ENCODE results near the gene PCSK1.
"Not testable (repeated sequence)": the region's sequence is repeated elsewhere in the genome, so short reads cannot be mapped to it uniquely, and the experiment has no call there.

The PCSK1 gene

DNA sequence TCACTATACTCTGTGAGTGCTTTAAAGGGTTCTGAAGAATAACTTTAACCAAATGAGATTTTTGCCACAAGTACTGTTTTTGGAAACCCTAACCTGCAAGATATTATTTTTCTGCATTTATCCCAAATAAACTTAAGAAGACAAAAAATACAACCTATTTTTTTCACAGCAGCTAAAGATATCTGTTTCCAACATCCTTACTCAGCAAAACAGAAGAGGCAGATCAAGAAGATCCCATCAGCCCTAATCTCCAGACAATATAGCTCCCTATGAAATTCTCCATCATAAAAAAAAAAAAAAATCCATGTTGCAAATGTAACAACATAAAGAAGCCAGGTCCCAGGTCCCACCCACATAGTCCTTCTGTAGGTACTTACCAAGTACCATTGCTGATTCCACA, 7.6 kb downstream of the PCSK1 start:
- no peak for DNase-seq

DNA sequence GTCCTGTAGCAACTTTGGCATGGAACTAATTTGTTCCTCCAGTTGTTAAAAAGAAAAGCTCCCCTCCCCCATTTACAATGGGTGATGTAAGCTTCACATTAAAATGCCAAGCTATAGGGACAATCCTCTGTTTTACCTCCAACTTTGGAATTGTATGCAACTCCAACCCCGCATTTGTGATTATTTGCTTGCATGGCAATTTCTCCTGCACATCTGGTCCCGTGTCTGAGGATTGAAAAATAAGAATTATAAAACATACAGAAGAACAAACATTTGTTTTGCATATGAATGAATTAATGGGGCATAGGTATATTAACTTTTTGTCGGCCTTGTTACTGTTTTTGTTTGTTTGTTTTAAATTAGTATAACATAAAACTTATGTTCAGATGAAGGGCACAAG, 17.2 kb downstream of the PCSK1 start:
- DNase-seq = no peak

DNA sequence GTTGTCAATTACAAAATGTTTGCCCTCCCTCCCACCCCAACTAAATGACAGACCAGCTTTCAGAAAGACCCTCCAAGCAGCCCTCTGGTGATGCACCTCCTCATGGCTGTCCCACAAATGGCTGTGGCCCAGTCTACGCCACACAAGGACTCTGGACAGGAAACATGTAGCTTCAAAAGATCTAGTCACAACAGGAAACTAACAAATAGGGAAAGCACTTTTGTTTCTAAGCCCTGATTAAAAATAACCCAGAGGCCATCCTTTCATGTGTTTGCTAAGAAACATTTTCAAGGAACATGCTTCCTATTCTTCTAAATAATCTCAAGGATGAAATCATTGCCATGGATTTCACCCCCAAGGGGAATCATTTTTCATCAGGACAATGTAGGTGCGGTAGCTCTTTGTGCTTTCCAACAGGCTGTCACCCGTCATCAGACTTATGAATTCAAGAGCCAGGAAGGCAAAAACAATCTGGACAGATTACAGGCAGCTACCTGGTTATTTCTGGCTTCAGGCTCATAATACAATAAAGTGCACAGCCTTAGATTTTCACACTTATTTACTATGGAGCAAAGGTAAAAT, 20.1 kb downstream of the PCSK1 start:
- no peak for DNase-seq

DNA sequence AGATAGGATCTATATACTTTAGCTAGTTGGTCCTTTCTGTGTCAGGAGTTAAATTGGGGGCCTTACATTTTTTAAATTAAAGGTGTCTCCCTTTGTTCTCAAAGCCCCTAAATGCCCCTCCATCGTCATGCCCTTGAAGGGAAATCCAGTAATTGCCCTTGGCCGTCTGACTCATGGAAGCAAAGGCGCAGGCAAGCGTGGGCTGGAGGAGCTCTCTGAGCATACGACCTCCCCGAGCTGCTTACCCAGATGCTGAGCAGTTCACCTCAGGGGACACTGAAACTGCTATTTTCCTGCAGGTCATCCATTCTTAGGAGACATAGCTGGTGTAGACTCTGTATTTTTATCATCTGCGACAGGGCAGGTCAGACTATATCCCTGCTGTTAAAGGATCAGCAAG, 23.0 kb downstream of the PCSK1 start:
- no peak for DNase-seq

DNA sequence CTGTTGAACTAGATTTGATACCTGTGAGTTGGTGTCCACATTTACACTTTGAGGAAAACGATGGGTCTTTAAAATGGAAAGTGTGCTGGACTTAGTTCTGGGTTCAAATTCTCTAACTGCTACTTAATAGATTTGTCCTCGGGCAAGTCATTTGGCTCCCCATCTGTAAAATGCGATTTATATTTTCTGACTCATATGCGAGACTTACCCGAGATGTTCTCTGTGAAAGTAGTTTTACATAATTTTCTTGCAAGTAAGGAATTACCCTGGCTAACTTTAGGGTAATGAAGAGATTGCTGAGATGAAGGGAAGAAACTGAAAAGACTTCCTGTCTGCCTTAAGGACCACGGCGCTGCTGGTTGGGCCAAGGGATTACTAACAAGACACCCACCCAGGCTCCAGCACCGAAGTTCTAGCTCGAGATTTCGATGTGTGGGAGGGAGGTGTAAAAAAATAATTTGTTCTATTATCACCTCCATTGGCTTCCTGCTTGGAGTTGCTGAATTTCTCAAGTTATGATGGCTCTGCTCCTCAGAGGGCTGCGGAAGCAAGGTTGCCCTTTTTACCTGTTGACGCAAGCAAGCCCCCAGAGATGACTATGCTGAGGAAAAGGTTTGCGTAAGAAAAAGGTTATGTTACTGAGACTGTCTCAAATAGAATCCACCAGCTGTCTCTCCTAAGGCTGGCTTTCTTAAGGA, 24.1 kb downstream of the PCSK1 start:
- DNase-seq = no peak

DNA sequence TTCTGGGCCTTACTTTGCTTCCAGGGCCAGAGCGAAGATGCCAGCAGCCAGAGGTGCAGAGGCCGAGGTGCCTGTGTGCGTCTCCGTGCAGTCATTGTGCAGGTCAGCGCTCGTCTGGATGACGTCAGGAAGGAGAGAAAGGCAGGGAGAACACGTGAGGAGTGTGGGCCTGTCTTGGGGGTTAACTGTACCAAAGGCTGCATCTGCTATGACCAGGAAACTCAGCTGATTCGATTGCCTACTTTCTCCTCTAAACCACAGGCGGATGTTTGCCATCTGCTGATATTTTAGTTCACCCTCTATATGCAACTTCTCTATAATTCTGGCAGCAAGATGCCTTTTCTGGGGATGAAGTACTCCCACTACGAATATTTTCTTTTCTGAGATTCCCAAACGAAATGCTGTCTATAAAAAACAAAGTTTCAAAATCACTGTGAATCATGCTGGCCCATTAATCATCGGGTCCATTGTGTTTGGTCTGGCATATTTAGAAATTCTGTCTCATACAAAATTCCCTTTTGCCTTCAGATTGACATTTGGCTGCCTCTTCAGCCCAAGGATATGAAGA, 24.8 kb downstream of the PCSK1 start:
- no peak for DNase-seq

DNA sequence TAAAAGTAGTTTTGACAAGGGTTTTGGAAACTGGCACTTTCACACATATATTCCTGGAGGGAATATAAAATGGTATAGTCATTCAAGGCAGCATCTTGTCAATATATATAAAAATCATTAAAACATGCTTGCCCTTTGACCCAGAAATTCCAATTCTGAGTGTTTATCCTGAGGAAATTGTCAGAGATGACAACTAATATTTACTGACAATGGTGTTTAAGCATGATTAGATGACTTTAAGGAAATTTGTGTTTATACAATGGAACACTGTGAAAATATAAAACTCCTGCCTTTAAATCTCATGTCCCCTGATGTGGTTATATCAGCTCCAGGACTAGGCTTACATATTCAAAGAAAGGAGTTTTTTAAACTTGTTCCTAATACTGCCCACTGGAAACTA, 25.6 kb downstream of the PCSK1 start:
- DNase-seq = no peak

DNA sequence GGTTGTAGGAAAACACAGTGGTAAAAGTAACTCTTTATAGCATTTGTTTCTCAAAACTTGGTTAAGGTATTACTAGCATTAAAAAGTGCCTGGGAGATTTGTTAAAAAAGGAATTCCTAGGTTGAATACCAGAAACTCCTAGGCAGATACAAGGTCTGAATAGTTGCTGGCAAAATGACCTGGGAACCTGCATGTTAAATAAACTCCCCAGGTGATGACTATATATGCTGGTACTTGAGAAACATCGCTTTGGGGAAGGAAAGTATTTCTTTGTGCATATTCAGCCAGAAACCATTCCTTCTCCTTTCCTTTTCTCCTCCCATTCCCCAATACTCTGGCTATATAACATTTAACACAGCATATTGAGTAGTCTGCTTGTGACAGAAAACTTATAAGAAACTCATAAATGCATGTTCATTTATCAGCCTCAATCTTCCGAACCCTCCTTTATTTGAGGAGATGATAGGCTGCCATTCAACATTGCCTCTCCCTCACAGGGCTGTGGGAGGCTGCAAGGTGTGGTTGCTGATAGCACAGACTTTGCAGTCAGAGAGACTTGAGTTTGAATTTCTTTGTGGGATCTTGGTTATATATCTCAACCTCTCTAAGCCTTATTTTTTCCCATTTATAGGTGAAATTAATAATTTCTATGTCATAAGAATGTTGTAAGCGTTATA, 28.7 kb downstream of the PCSK1 start:
- DNase-seq = no peak

DNA sequence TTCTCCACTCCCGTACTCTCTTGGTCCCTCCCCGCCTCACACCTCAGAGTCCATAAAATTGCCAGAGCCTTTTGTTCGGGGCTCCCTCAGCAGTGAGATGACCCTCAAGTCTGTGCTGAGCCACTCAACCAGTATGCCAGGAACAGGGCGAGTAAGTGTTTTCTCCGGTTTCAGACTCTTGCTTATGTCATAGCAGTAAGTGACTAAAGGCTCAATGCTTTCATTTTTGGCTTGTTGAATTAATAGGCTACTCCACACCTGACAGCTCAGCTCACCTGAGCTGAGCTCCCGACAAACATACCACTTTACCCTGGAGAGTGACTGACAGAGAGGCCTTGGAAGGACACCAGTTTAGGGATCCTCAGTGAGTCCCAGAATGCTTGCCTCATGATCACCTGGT, 30.5 kb downstream of the PCSK1 start:
- no peak for DNase-seq

DNA sequence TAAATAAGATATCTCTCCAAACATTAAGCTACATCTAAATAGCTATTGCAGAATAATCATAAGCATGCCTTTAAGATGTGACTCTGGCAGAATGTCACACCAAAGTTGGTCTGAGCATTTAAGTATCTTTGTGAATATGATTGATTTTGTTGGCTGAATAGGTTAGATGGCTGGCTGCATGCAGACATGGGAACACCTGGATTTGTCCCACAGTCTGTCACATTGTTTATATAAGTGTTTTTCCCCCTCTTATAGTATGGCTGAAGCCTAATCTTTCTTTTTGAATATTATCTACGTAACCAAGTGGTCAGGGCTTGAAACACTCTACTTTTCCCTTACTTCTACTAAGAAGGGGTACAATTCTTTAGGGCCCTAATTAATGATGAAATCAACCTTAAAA, 36.2 kb downstream of the PCSK1 start:
- no peak for DNase-seq

DNA sequence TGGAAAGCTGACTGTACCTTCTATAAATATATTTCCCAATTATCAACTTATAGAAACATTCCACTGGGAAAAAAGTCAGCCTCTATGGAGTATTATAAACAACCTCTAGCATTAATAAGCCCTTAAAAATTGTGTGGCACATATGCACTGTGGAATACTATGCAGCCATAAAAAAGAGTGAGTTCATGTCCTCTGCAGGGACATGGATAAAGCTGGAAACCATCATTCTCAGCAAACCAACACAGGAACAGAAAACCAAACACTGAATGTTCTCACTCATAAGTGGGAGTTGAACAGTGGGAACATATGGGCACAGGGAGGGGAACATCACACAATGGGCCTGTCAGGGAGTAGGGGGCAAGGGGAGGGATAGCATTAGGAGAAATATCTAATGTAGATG, 37.8 kb downstream of the PCSK1 start:
- not testable (repeated sequence) for DNase-seq

DNA sequence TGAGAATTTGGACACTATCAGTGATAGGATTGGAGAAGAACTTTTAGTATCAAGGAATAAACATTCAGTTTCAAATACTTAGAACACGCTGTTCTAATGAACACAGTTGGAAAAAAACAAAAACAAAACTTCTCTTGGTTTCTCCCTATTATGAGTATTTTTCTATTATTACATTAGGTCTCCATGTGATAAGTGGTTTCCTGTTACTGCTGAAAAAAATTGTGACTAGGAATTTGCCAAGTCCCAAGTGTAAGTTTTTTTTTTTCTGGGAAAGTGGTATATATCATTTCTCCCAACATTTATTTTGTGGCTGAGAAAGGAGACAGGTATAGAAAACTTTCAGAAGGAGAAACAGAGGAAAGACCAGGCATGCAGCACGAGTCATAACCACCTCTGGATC, 41.1 kb downstream of the PCSK1 start:
- no peak for DNase-seq

DNA sequence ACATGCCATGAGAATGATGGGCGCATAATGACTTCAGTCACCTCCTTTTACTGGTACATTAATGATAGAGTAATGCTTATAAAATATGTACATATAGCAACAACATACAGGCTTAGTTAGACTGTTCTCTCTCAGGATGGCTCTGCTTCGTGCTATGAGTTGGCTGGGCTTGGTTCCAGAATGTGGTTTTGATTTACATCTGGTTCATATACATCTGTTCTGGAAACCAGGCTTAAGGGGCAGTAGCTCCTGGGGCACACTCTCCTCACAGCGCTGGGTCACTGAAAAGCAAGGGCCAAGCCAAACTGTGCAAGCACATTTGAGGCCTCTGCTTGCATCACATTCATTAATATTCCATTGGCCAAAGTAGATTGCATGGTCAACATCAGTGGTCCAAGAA, 44.9 kb downstream of the PCSK1 start:
- no peak for DNase-seq

DNA sequence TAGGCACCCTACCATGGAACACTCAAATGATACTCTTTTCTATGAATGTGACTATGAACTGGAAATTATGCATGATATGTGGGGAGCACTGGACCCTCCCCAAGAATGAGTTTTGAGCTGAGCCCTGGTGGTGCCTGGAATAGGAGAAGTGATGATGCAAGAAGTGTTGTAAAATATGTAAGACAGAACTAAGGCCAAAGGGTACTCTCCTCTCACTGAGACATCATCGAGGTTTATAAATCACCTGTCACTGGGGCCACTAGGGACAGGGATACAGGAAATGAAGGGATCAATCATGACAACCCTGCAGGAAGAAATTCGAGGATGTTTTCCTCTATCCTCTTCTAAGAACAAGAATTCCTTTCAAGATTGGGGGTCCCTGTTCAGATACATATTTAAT, 45.4 kb downstream of the PCSK1 start:
- DNase-seq = no peak

DNA sequence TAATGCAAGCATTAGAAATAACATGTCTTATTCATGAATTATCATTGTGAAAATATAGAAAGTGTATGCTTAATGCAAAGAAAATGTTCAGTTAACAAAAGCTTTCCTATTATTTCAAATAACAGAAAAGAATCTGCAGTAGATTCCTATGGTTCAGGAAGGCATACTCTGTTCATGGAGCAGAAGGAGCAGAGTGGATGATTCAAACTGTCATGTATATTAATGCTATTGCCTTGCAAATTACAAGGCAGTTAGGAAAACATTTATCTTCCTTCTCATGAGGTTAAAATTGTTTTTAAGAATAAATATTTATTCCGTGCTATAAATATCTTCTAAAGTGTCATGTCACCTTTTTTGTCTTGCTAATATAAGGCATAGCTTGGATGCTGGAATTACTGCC, 47.5 kb downstream of the PCSK1 start:
- no peak for DNase-seq

DNA sequence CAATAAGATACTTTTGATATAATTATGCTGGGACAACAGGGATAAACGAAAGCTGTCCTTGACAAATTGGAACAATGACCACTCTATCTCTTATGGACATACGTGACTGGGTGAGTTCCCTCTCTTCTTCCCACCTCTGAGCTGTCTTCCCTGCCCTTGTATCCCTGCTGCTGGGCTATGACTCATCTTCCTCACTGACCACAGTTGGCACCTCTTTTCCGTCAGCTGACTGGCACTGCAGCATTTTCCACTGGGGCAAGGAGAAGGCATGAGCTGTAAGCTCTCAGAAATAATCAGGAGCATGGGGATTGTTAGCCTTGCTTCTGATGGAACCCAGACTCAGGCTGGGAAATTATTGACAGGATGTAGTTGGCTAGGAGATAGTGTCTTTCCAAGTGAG, 48.7 kb downstream of the PCSK1 start:
- DNase-seq = no peak

DNA sequence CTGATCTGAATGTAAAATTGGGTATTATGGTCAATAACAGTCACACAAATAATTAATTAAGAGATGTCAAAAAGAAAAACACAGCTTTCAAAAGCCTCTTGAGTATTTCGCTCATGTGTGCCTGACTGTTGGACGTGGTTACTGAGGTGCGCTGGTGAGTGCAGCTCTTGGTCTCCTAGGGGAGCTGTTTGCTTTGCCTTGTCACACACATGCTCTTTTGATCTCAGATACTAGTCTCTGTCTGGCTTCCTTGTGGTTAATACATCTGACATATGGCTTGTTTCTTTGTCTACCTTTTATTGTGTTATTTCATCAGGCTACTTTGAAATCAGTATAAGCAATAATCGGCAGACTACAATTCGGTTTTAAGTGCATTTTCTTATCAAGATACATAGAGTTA, 51.5 kb downstream of the PCSK1 start:
- DNase-seq = peak; percentile 3

DNA sequence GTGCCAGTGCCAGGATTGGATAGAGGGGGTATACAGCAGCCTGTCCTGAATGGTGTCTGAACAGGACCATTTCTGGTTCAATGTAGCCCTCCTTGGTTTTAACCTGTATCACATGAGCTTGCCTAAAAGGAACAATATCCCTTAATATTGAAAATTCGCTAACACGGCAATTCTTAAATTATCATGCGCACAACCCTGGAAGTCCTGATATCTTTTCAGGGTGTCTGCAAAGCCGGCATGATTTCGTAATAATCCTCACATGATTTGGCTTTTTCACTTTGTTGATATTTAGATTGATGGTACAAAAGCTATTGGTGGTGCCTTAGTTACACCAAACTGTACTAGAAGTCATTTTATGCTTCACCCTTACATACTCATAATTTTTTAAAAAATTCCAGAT, 53.2 kb downstream of the PCSK1 start:
- DNase-seq = no peak

DNA sequence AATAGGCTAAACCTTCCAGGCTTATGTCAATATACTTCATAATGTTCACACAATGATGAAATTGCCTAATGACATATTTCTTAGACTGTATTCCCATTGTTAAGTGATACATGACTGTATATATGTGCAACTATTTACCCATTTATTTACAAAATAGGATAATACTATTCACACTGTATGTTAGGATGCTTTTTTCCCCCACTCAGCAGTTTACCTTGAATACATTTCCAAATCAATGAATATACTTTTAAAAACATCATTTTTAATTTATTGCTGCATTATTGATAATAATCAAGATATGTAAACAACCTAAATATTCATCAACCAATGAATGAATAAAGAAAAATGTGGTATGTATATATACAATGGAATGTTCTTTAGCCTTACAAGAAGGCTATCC, 55.5 kb downstream of the PCSK1 start:
- no peak for DNase-seq

DNA sequence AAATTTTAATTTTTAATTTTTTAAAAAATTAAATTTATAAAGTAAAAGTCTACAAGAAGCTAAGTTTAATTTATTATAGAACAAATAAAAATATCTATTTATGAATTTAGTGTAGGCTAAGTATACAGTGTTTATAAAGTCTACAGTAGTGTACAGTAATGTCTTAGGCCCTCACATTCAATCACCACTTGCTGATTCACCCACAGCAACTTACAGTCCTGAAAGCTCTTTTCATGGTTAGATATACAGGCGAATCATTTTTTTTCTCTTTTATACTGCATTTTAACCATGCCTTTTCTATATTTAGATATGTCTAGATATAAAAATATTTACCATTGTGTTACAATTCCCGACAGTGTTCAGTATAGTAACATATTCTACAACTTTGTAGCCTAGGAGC, 55.9 kb downstream of the PCSK1 start:
- DNase-seq = no peak

DNA sequence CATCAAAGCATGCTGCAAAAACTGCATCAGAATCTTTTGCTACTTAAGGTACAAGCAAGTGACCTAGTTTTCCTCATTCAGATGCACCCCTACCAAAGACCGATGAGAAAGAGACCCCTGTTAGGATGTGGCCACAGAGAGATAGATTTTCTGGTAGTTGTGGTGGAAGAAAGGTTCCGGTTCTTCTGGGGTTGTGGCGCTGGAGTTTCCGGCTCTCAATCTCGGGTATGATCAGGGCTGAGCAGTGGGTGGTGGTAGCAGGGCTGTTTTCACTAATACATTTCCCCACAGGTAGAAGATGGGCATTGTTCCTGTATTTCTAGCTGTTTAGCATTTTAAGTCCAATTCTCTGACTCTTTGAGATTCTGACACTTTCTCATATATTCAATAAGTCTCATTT, 58.4 kb downstream of the PCSK1 start:
- no peak for DNase-seq

DNA sequence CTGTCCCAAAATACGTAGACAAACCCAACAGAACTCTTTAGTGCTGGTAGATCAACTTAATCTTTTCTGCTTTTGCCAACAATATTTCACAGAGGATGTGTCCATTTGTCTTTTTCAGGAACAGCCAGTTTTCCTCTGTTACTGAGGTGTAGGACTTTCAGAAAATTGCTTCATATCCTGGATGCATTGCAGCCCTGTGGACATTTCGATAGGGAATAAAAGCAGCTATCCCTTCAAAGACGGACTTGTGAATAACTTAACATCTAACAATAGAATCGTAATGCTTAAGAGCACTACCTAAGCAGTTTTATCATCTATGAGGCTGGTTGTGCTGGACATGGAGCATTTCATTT, 59.7 kb downstream of the PCSK1 start:
- no peak for DNase-seq

DNA sequence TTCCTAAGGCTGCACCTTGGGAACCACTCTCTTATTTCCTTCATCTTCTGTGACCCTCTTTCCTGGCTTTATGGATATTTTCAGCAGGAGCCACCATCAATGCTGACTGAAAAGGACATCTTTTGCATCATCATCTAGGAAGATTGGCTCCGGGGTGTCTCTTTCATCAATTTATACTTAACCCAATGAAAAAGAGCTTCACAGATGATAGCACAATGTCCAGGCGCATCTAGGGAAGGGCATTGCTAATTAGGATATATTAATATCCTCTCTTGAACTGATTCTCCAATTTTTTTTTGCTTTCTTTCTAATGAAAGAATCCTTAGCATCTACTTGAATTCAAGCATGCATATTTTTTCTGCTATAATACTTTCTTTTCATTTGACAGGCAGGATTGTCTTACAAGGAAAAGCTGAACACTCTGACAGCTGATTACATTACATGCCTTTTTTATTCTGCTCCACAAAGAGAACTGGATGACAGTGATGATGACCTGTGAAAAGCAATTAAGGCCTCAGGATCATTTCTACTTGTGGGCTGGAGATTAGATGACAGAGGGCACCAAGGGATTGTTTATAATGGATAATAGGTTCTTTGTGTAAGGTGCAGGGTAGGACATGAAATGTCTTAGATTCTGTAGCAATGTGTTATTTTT, 60.2 kb downstream of the PCSK1 start:
- DNase-seq = no peak

DNA sequence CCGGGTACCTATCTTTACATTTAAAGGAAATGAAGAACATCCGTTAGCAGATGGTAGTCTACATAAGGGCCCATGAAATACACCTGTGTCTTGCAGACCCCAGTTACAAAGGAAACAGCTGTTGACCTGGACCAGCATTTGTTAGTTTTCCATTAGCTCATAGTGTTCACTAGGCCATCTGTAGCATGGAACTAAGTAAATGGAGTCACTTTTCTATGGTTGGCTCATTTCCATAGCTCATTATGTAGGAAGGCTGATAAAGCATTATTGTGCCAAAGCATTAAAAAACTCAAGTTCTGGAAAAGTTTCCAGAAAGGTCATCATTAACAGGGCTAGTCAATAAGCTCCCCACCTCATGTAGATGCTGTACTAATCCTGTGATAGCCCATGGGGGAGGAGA, 62.1 kb downstream of the PCSK1 start:
- DNase-seq = no peak
